Measurements from ENCODE around the gene ARAP3. TPM values are rescaled to one million over a fixed set of nuclear protein-coding genes. Genes with fewer than 3 reads are reported as not detected.

The ARAP3 gene
- total and polyA plus RNA-seq, 2 donors (not counting 1 experiment from before 2014, with no cell fraction given), result 0.34 to 3.7 TPM

DNA sequence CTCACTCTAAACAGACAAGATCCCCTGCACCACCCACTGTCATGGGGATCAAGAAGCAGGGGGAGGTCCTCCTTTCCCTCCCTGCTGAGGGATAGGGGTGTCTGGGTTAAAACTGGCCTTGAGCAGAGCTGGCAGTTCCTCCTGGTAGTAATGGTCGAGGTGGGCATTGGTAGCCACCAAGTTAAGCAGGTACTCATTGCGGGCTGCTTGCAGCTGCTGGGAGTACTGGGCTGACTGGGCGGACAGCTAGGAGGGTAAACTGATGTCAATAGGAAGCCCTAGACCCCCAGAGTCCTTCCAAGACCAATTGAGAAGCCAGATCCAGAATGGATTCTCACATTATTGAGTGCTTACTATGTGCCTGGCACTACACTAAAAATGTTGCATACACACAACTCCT lies 34.2 kb downstream of the ARAP3 start:
- no peak overlapping the region for H3K4me3 ChIP-seq (ENCODE audit: control extremely low read depth in 1 of 5, extremely low read depth in 1 of 5, insufficient read depth in 1 of 5, low read depth in 2 of 5, low read length in 4 of 5)
- intact Hi-C loops (cut with micrococcal nuclease), result no loop called here
- H3K4me1 ChIP-seq (ENCODE audit: control insufficient read depth in 2 of 2, insufficient read depth in 2 of 2, low read length in 2 of 2), result peaks cover 14 to 22% of the 10 kb centered on the region in 2 donors
- 100% methylated on average over 1 of the region's 3 CpGs for WGBS (ENCODE audit: insufficient coverage)
- H3K4me3 Mint-ChIP-seq, result no peak overlapping the region
- no peak overlapping the region for H3K4me2 ChIP-seq (replicated peaks; ENCODE audit: low read depth, low read length, poor library complexity, severe bottlenecking)
- peak overlapping the region; percentile 17 for H3K27ac Mint-ChIP-seq
- peaks cover 11 to 40% of the 10 kb centered on the region in 2 experiments for H3K36me3 ChIP-seq (replicated peaks in 1 of 2; ENCODE audit: control extremely low read depth in 1 of 2, control insufficient read depth in 1 of 2, extremely low read depth in 1 of 2, insufficient read depth in 2 of 2, low read length in 1 of 2)
- no peaks in the 10 kb centered on the region for H3K27me3 Mint-ChIP-seq
- no peak overlapping the region for H2AFZ ChIP-seq (ENCODE audit: insufficient read depth, low read depth, low read length, poor library complexity, severe bottlenecking)
- ChIA-PET POLR2A (no interaction called here), CTCF (interaction anchor here (1.4 to 2.7 kb wide), 3 partner anchors 9 to 11 kb away, joined by 3 to 9 read pairs (median 5); partner anchors contain the start of genes HDAC3 and RELL2)
- H3K9me3 ChIP-seq (ENCODE audit: control extremely low read depth in 1 of 3, control insufficient read depth in 2 of 3, insufficient read depth in 1 of 3, low read length in 2 of 3), result no peaks in the 10 kb centered on the region
- H3K27ac ChIP-seq (ENCODE audit: low read length in 2 of 2), result no peak overlapping the region
- TF ChIP-seq EZH2 (IDR thresholded peaks at IDR 0.05; ENCODE audit: borderline replicate concordance, insufficient read depth, low read depth, low read length, poor library complexity, severe bottlenecking), result no peak
- TF ChIP-seq, protein P1, sequence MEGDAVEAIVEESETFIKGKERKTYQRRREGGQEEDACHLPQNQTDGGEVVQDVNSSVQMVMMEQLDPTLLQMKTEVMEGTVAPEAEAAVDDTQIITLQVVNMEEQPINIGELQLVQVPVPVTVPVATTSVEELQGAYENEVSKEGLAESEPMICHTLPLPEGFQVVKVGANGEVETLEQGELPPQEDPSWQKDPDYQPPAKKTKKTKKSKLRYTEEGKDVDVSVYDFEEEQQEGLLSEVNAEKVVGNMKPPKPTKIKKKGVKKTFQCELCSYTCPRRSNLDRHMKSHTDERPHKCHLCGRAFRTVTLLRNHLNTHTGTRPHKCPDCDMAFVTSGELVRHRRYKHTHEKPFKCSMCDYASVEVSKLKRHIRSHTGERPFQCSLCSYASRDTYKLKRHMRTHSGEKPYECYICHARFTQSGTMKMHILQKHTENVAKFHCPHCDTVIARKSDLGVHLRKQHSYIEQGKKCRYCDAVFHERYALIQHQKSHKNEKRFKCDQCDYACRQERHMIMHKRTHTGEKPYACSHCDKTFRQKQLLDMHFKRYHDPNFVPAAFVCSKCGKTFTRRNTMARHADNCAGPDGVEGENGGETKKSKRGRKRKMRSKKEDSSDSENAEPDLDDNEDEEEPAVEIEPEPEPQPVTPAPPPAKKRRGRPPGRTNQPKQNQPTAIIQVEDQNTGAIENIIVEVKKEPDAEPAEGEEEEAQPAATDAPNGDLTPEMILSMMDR (IDR thresholded peaks at IDR 0.05), result no peak
- ATAC-seq (ENCODE audit: low read depth) (no peak), DNase-seq (no peak)
- H4K20me1 ChIP-seq (ENCODE audit: control insufficient read depth, insufficient read depth, low read length, poor library complexity, severe bottlenecking), result no peaks in the 10 kb centered on the region
- peaks cover 8% of the 10 kb centered on the region for H3K79me2 ChIP-seq (ENCODE audit: control insufficient read depth, insufficient read depth, low read length)
- H3K9ac ChIP-seq (ENCODE audit: low read length), result no peak overlapping the region
- no peaks in the 10 kb centered on the region for H3K9me3 Mint-ChIP-seq (ENCODE audit: insufficient read depth)
- peaks cover 32% of the 10 kb centered on the region for H3K4me1 Mint-ChIP-seq
- H3K27me3 ChIP-seq (replicated peaks in 1 of 4; ENCODE audit: control extremely low read depth in 1 of 4, control insufficient read depth in 3 of 4, insufficient read depth in 4 of 4, low read length in 3 of 4), result no peaks in the 10 kb centered on the region

DNA sequence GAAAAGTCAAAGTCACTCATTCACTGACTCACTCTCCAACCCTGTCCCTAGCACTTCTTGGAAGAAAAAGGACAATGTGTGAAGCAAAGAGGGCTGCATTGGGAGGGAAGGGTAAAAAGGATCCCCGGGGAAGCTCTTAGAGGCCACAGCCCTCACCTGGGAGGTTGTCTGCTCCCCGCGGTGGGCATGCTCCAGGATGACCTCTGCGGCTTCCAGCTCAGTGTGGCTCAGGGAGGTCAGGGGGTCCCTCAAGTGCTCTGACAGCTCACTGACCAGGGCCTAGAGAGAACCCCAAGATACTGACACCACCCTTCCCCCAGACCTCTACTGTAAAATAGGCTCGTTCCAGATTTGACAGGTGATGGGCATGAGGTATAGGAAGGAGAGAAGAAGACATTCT lies 34.8 kb downstream of the ARAP3 start:
- Histone ChIP-seq H3K4me2 (replicated peaks; ENCODE audit: low read depth, low read length, poor library complexity, severe bottlenecking) (no peak overlapping the region), H3K9me3 (ENCODE audit: control extremely low read depth in 1 of 3, control insufficient read depth in 2 of 3, insufficient read depth in 1 of 3, low read length in 2 of 3) (no peaks in the 10 kb centered on the region), H2AFZ (ENCODE audit: insufficient read depth, low read depth, low read length, poor library complexity, severe bottlenecking) (no peak overlapping the region), H3K4me1 (ENCODE audit: control insufficient read depth in 2 of 2, insufficient read depth in 2 of 2, low read length in 2 of 2) (peaks cover 14 to 22% of the 10 kb centered on the region in 2 donors), H3K27me3 (replicated peaks in 1 of 4; ENCODE audit: control extremely low read depth in 1 of 4, control insufficient read depth in 3 of 4, insufficient read depth in 4 of 4, low read length in 3 of 4) (no peaks in the 10 kb centered on the region), H3K9ac (ENCODE audit: low read length) (no peak overlapping the region), H3K4me3 (ENCODE audit: control extremely low read depth in 1 of 5, extremely low read depth in 1 of 5, insufficient read depth in 1 of 5, low read depth in 2 of 5, low read length in 4 of 5) (no peak overlapping the region), H3K79me2 (ENCODE audit: control insufficient read depth, insufficient read depth, low read length) (peaks cover 8% of the 10 kb centered on the region), H3K36me3 (replicated peaks in 1 of 2; ENCODE audit: control extremely low read depth in 1 of 2, control insufficient read depth in 1 of 2, extremely low read depth in 1 of 2, insufficient read depth in 2 of 2, low read length in 1 of 2) (peaks cover 11 to 41% of the 10 kb centered on the region in 2 experiments), H4K20me1 (ENCODE audit: control insufficient read depth, insufficient read depth, low read length, poor library complexity, severe bottlenecking) (no peaks in the 10 kb centered on the region), H3K27ac (ENCODE audit: low read length in 2 of 2) (no peak overlapping the region)
- Mint-ChIP-seq H3K27ac (no peak overlapping the region), H3K27me3 (no peaks in the 10 kb centered on the region), H3K4me3 (no peak overlapping the region), H3K9me3 (ENCODE audit: insufficient read depth) (no peaks in the 10 kb centered on the region), H3K4me1 (peaks cover 28% of the 10 kb centered on the region)
- 100% methylated on average over 1 of the region's 5 CpGs for WGBS (ENCODE audit: insufficient coverage)
- TF ChIP-seq EZH2 (IDR thresholded peaks at IDR 0.05; ENCODE audit: borderline replicate concordance, insufficient read depth, low read depth, low read length, poor library complexity, severe bottlenecking), result no peak
- ATAC-seq (ENCODE audit: low read depth) (no peak), DNase-seq (no peak)
- ChIA-PET CTCF (interaction anchor here (0.9 to 2.7 kb wide), 5 partner anchors 8 to 314 kb away, joined by 3 to 9 read pairs (median 5); partner anchors contain the start of genes HDAC3 and RELL2), POLR2A (no interaction called here)
- intact Hi-C loops (cut with micrococcal nuclease), result no loop called here

All from B cell (primary cell).